Measurements from ENCODE around the gene PHRF1.

- no peak for TF ChIP-seq RAD21 (IDR thresholded peaks at IDR 0.05; ENCODE audit: low read depth)
- TF ChIP-seq CTCF (IDR thresholded peaks at IDR 0.05 in 2 of 3, conservative IDR thresholded peaks at IDR 0.05 in 1 of 3; ENCODE audit: borderline replicate concordance in 1 of 3, insufficient read depth in 1 of 3, low read depth in 2 of 3, low read length in 2 of 3): no peak
- TF ChIP-seq POLR2A (IDR thresholded peaks at IDR 0.05; ENCODE audit: borderline replicate concordance, extremely low read depth, insufficient read depth, insufficient read length): no peak
- TF ChIP-seq POLR2AphosphoS5 (IDR thresholded peaks at IDR 0.05; ENCODE audit: low read depth, low read length): no peak
- TF ChIP-seq ZNF274 (IDR thresholded peaks at IDR 0.05; ENCODE audit: low read depth, low read length): no peak
- TF ChIP-seq YY1 (IDR thresholded peaks at IDR 0.05; ENCODE audit: extremely low read depth, insufficient replicate concordance, low read depth, low read length): no peak
- no peak for TF ChIP-seq ZBTB33 (IDR thresholded peaks at IDR 0.05; ENCODE audit: extremely low read depth, insufficient replicate concordance, low read length)
- no peak for TF ChIP-seq SIN3A (IDR thresholded peaks at IDR 0.05; ENCODE audit: low read depth)
- no peak for TF ChIP-seq MAX (IDR thresholded peaks at IDR 0.05)
Measured at GRCh38 chr11:590997-591396, 14.7 kb downstream of the PHRF1 start.

All from HCT116 (cell line).